Measurements from ENCODE around the gene FASTK.
"Not testable (repeated sequence)": the region's sequence is repeated elsewhere in the genome, so short reads cannot be mapped to it uniquely, and the experiment has no call there.

FASTK gene

DNA sequence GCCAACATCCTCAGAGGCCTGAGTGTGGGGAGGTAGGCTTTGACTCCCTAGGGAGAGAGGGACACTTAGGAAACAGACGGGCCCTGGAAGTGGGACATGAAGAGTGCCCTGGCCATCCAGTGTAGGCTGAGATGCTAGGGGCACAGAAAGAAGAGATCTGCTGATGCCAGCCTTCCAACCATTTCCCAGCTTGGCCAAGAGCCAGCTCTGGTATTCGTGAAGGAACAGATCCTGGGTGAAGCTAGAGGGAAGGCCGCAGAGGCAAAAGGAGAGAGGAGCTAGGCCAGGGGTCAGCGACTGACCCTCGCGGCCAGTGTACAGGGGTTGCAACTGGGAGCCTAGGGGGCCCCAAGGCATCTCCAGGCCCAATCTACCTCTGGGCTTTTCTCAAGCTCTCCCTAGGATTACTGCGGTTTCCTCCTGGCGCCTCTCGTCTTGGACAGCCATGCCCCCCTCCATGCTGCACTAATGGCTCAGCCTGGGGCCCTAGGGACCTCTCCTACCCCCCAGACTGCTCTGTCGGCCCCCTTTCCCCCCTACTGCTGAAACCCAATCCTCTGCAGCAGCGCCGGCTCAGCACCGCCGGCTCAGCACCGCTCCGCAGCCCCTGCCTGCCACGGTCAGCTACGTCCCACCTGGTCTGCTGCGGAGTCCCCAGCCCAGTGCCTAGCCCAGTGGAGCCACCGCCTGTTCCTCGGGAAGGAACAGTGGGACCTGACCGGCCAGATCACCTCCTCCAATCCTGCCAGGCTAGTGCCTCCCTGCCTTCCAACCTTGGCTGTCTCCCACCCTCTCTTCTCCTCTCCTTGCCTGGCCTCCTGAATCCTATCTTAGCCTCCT, 32.4 kb downstream of the FASTK start, which contains the start of gene ASIC3:
Gene ASIC3, plus strand, starts transcription at position 556 of the 840 bp plus-strand sequence. CDS start 355 bp downstream, outside the sequence.
- no peak for DNase-seq (ENCODE audit: low read depth)

DNA sequence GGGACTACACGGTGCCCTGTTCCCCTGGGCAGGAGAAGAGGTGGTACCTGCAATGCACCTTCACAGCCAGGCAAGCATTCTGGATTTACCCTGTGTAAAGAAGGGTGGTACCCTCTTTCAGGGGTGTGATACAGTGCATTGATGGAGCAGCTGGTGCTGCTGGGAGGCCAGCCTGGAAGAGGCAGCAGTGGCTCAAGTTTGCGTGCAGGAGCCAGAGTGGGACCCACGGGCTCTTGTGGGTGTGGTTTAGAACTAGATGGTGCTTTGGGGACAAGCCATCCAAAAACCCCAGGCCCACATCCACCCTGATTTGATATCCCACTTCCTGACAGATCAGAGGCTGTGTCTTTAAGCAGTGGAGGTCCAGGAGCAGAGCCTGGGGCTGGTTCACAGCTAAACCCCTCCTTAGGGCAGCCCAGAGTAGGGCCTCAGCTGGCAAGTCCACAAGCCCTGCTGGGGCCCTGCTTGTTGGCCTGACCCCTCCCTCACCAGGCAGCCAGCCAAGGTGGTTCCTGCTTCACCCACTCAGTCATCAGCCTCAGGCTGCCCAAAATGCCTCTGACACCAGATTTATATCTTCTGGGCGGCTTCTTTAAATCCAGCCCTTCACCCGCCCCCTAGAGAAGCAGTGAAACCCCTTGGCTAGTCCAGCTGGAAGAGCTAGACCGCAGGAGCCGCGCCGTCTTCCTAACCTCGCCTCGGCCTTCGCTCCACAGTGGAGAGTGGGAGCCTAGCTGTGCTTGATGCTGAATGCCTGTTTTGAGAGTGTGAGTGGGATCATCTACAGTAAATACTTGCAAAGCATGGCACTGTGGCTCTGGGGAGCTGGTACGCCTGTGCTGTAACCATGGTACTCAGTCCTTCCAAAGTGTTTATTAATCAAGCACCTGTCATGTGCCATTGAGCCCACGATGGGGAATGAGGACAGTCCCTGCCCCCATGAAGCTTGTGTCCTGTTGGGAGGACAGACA, 33.7 kb downstream of the FASTK start:
- peak; percentile 64 for DNase-seq (ENCODE audit: low read depth)

DNA sequence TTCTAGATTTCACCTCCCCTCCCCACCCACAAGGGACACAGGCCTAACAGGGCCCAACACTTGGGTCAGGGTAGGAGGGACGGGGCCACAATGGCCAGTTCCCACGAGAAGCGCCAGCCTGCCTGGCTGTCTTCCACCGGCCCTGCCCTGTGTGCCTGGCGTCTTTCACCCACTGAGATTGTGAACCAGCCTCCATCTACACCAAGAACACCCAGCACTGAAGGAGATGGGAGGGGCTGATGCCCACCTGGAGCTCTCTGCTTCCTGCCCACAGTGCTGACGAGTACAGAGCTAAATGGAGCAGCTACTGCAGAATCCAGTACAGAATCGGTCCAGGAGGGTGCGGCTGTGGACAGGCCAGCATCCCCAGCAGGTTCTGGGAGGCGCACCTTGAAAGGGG, 34.6 kb downstream of the FASTK start:
- no peak for DNase-seq (ENCODE audit: low read depth)

DNA sequence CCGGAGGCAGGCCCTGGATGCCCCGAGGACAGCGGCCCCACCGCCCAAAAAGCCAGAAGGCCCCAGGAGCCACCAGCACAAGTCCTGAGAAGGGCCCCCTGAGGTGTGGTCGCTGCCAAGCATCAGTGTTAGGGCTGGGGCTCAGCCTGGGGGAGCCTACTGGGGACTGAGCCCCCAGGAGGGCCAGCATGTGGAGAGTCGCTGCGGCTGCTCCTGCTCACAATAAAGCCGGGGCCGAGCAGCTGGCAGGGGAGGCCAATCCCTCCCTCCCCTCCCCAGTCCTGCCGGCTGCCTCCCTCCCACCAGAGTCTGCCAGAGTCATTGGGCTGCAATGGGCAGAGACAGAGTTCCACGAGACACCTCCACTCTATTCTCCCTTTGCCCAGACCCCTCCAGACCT, 35.3 kb downstream of the FASTK start:
- no peak for DNase-seq (ENCODE audit: low read depth)

DNA sequence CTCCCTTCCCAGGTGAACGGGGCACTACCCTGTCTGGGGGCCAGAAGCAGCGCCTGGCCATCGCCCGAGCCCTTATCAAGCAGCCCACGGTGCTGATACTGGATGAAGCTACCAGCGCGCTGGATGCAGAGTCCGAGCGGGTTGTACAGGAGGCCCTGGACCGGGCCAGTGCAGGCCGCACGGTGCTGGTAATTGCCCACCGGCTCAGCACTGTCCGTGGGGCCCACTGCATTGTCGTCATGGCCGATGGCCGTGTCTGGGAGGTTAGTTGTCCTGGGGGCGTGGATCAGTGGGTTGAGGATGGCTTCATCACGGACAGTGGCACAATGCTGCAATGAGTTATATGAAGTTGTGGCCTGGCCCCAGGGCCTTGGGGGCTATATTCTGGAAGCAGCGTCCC, 36.6 kb downstream of the FASTK start:
- DNase-seq (ENCODE audit: low read depth), result no peak

DNA sequence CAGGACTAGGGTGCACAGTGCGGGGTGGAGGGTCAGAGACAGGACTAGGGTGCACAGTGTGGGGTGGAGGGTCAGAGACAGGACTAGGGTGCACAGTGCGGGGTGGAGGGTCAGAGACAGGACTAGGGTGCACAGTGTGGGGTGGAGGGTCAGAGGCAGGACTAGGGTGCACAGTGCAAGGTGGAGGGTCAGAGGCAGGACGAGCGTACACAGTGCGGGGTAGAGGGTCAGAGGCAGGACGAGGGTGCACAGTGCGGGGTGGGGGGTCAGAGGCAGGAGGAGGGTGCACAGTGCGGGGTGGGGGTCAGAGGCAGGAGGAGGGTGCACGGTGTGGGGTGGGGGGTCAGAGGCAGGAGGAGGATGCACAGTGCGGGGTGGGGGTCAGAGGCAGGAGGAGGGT, 37.2 kb downstream of the FASTK start:
- DNase-seq (ENCODE audit: low read depth), result not testable (repeated sequence)

DNA sequence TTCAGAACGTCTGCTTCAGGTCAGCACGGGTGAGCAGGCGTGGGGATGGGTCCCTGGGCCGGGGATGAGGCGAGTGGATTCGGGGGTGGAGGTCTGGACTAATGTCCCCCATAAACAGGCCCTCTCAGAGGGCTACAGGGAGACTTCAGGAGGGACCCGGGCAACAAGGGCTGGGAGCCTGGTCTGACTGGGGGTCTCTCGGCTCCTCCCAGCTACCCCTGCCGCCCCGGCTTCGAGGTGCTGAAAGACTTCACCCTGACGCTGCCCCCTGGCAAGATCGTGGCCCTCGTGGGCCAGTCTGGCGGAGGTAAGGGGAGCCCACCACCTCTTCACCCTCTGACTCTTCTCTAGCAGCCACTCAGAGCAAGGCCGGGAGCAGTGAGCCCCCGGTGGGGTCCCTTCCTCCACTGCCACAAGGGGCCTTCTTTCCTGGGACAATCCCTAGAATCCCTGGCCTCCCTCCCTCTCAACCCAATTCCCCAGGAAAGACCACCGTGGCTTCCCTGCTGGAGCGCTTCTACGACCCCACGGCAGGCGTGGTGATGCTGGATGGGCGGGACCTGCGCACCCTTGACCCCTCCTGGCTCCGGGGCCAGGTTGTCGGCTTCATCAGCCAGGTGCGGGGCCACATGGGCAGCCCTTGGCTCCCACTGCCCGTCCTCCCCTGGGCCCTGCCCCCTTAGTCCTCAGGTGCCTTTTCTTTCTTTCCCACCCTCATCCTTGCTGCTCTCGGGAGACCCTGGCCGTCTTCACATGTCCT, 39.8 kb downstream of the FASTK start:
- DNase-seq (ENCODE audit: low read depth), result no peak

DNA sequence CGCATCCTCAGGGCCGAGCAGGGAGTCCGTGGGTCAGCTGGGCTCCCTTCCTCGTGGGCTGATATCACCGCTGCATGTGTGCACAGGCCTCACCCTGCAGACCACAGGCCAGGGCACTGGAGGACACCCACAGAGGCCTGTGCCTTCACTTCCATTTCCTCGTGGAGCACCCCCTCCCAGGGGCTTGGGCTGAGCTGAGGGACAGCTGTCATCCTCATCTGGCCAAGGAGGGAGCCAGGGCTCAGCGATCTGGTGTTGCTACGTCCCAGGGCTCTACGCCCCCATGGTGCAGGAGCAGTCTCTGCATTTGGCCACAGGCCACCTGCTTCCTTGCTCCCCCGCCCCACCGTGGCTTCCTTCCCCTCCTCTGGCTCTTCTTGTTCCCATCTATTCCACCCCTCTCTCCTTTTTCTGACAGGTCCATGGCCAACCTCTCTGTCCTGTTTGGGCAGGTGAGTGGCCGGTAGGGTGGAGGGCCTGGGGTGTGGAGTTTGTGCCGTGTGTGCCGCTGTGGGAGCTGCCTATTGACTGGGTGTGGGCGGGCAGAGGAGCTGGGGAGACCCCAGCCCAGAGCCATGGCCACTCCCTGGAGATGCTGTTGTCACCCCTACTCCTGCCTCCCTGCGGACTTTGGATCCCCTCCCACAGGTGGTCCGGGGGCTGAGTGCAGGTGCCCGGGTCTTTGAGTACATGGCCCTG, 40.6 kb downstream of the FASTK start:
- no peak for DNase-seq (ENCODE audit: low read depth)

DNA sequence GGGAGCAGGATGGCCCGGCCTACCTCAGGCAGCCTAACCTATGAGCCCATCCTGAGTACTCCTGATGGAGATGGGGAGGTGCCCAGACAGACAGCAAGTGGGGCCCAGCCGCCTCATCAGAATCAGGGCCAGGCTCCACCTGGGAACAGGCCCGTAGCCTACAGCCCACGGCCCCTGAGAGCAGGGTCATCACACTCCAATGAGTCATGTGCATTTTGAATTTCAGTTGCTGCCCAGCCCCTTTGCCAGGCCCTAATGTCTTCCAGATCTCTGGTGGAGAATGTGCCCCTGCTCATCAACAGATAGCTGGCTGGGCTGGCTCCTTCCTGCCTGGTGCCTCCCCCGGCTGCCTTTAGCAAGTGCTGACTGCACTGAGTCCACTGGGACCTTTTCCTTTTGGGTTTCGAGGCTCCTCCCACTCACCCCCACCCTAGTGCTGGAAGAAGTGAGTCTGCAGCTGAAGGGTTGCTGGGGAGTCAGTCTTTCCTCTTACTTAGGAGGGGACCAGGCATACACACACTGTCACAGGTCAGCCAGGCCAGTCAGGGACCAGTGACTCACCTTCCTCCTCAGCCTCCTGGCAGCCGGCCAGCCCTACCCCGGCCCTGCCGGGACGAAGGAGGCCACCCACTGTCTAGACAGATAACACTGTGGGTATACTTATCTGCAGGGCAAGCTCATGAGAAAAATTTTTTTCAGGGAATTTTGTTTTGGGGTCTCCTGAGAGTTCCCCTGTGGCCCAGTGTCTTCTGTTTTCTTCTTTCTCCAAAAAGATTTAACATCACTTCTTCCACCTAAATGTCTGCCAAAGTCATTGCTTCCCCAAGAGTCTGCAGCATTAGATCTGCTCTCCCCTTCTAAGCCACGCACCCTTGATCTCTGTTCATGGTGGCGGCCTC, 41.4 kb downstream of the FASTK start:
- DNase-seq (ENCODE audit: low read depth), result peak; percentile 94

DNA sequence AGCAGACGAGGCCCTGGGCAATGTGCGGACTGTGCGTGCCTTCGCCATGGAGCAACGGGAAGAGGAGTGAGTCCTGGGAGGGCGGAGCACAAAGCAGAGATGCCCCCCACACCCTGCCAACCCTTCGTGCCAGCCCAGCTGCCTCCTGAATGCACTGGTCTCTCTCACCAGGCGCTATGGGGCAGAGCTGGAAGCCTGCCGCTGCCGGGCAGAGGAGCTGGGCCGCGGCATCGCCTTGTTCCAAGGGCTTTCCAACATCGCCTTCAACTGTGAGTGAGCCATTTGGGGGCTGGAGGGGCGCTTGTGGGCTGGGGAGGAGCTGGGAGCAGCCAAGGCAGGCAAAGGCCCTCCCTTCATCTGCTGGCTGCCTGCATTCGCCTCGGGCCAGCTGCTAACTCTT, 44.7 kb downstream of the FASTK start:
- no peak for DNase-seq (ENCODE audit: low read depth)

DNA sequence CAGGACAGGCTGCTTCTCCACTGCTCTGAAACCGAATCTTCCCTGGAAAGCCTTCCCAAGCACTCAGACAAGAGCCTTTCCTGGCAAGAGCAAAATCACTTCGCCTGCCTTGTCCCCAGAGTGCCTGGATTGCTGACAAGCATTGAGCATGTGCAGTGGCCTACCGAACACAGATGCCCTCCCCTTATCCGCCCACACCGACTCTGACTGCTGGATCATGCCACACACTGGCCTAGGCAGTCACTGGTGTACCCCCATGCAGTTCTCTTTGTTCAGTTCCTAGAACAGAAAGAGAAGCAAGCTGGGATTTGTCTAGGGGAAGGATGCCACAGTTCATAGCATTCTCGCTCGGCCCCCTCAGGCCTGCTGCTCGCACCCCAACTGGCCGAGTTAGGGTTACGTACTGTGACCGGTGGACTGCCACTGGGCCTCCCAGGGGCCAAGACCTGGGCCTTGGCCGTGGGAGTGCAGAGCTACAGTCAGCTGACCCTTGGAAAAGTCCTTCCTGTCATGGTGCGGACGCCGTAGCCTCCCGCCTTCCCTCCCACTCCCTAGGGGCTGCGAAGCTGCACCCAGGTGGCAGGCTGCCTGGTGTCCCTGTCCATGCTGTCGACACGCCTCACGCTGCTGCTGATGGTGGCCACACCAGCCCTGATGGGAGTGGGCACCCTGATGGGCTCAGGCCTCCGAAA, 45.4 kb downstream of the FASTK start:
- DNase-seq (ENCODE audit: low read depth), result no peak

DNA sequence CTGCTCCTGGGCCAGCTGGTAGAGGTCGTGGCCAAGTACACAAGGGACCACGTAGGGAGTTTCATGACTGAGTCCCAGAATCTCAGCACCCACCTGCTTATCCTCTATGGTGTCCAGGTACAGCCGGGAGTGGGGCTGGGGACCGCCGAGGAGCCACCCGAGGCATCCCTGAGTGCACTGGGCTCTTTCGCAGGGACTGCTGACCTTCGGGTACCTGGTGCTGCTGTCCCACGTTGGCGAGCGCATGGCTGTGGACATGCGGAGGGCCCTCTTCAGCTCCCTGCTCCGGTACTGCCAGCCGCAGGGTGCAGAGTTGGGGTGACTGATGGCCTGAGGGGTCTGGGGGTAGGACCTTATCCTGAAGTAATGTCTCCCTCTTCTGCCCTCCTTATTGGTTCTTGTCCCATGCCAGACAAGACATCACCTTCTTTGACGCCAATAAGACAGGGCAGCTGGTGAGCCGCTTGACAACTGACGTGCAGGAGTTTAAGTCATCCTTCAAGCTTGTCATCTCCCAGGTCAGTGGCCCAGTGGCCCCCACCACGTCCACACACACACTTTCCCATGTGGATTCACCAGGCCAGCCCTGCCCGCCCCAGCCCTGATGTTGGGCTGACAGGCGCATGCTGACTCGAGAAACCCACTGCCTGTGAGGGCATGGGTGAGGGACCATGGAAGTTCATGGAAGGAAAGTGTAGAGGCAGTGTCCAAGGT, 46.1 kb downstream of the FASTK start:
- DNase-seq (ENCODE audit: low read depth), result no peak

DNA sequence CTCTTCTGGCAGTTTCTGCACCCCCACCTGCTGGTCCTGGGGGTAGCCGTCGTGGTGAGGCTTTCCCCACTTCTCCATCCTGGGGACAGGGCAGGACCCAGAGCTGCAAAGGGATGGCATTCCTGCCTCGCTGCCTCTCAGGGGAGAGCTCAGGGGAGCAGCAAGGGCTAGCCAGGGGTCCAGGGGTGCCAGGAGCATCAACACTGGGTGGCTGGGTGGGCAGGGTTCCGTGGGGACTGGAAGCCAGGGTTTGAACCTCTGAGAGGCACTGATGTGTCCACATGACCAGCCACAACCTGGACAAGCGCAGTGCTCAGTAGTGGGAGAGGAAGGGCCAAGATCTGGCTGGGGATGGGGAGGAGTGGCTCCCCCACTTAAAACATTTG, 46.8 kb downstream of the FASTK start:
- no peak for DNase-seq (ENCODE audit: low read depth)

DNA sequence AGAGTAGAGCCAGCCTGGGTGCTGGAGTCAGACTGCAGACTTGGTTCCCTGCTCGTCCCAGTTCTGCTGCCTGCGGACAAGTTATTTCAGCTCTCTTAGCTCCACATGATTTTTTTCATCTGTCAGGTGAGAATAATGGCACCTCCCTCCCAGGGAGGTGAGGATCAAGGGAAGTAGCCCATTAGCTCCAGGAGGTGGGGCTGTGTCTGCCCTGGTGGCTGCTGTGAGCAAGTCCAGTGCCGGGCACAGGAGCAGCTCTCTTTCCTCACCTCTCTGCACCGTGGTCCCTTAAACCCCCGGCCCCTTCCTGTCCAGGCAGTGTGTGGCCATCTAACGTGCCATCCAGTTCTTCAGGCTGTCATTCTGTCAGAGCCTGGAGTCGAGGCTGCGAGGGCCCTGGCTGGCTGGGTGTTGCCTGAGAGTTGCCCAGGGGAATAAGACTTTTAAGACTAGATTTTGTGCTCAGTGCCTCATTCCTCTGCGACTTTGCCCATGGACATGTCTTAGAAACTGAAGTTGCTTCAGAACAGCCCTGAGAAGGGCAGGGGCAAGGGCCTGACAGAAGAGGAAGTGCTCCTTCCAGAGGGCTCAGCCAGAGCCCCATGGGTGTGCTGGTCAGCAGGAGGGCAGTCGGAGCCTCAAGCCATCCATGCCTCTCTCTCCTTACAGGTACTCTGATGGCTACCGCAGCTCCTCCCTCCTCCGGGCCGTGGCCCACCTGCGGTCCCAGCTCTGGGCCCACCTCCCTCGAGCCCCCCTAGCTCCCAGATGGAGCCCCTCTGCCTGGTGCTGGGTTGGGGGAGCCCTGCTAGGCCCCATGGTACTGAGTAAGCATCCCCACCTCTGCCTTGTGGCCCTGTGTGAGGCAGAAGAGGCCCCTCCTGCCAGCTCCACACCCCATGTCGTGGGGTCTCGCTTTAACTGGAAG, 47.4 kb downstream of the FASTK start:
- no peak for DNase-seq (ENCODE audit: low read depth)

DNA sequence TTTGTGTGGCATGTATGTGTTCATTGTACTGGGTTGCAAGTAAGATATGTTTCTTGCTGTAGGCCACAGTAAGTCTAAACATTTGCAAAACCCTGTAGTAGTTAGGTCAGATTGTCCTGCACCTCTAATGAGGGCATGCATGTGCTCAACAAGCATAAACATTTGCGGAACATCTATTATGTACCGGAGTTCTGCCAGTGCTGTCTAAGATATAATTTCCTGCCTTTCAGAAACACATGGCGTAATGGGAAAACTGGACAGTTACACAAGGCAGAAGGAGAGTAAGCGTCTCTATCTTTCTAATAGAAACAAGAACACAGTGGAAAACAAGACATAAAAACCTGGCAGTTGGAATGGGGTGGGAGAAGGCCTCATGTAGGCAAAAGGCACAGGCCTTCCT, 49.6 kb downstream of the FASTK start:
- no peak for DNase-seq (ENCODE audit: low read depth)

DNA sequence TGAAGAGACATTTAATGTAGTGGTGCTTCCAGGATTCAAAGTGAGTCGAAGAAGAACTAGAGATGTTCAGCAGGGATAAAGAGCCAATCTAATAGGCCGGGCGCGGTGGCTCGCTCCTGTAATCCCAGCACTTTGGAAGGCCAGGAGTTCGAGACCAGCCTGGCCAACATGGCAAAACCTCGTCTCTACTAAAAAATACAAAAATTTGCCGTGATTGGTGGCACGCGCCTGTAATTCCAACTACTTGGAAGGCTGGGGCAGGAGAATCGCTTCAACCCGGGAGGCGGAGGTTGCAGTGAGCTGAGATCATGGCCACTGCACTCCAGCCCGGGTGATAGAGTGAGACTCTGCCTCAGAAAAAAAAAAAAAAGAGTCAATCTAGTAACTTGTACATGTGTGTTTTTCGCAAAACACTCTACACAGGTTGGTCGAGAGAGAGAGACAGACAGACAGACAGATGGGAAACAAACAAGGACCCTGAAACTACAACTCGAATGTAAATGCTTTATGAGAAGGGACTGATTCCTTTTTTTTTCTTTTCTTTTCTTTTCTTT, 51.6 kb downstream of the FASTK start:
- DNase-seq (ENCODE audit: low read depth), result no peak

DNA sequence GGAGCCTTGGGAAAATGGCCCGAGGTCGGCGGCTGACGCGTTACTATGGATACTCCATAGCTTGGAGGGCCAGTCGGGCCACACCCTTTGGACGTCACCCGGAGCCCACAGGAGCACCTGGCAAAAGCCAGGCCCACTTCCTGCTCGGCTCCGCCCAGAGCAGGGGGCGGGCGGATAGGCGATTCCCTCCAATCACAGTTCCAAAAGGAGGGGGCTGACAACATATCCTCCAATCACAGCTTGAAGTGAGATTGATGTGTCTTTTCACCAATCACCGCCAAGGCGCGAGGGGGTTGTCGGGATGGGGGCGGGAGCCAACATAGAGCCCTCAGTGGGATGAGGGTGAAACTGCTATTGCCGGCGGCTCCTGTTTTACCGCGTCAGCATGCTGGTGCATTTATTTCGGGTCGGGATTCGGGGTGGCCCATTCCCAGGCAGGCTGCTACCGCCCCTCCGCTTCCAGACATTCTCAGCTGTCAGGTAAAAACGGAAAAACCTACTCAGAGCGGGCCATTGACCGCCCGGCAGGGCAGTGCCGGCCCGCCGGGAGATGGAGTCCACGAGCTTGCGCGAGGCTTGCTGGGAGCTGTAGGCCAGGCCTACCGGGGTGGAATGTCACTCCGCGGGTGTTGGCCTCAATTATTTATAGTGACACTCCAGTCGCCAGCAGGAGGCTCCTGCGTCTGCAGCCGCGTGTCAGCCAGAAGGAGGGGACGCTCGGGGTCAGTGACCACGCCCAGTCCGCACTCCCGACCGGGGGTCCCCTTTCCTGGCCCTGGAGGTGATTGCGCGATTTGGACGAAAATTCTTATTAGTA, 52.3 kb downstream of the FASTK start, which contains the start of gene ABCB8:
Gene ABCB8, plus strand, starts transcription at position 320 of the 817 bp plus-strand sequence. Its CDS starts 66 bp downstream, at position 386.
- DNase-seq (ENCODE audit: low read depth), result peak; percentile 98
